ENCODE data around the gene DPPA2.
"Not testable (repeated sequence)": the region's sequence is repeated elsewhere in the genome, so short reads cannot be mapped to it uniquely, and the experiment has no call there.

DPPA2 gene

DNA sequence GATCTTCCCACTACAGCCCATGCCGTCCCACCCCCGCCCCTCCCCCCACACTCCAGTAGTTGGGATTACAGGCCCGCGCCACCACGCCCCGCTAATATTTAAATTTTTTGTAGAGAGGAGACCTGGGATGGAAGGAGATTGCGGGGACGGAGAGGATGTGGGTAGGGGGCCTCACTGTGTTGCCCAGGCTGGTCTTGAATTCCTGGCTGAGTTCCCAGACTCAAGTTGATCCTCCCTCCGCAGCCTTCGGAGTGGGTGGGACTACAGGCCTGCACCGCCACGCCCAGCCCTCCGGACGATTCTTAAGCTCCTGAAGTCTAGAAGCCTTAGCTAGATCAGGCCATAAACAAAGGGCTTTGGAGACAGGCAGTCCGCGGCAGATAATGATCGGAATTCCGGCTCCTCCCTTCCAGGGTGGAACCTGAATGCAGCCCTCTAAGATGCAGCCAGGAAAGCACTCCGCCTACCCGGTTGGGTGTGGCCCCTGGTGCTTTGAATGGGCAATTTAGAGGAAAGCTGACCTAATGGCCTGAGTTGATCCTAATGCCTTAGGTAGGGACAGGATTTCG lies at the start of gene DPPA2:
DPPA2 (minus strand) TSS at position 356 of the 569 bp plus-strand sequence. CDS start 1,975 bp downstream, outside the sequence.
- TF ChIP-seq POLR2A (IDR thresholded peaks at IDR 0.05; ENCODE audit: low read depth, low read length) = no peak
- DNase-seq (ENCODE audit: insufficient read length, low spot score) = no peak
- no peak for FAIRE-seq

- DNase-seq (ENCODE audit: insufficient read length, low spot score) (no peak), FAIRE-seq (no peak)
- TF ChIP-seq POLR2A (IDR thresholded peaks at IDR 0.05; ENCODE audit: low read depth, low read length) = no peak
These were observed 47.8 kb upstream of the DPPA2 start for GRCh38 chr3:109364088-109364487.

- DNase-seq (ENCODE audit: insufficient read length, low spot score) (no peak), FAIRE-seq (no peak)
- TF ChIP-seq POLR2A (IDR thresholded peaks at IDR 0.05; ENCODE audit: low read depth, low read length) = no peak
These were observed 47.3 kb upstream of the DPPA2 start for GRCh38 chr3:109363634-109364033.

DNA sequence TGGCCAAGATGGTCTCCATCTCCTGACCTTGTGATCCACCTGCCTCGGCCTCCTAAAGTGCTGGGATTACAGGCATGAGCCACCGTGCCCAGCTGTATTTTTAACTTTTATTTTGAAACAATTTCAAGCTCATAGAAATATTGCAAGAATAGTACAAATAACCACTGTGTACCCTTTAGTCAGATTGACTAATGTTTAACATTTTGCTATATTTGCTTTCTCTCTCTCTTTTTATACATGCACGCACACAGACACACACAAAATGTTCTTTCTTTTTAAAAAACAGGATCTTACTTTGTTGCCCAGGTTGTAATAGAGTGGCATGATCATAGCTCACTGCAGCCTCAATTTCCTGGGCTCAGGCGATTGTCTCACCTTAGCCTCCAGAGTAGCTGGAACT lies 46.5 kb upstream of the DPPA2 start:
- no peak for DNase-seq (ENCODE audit: insufficient read length, low spot score)
- FAIRE-seq = no peak
- no peak for TF ChIP-seq POLR2A (IDR thresholded peaks at IDR 0.05; ENCODE audit: low read depth, low read length)

DNA sequence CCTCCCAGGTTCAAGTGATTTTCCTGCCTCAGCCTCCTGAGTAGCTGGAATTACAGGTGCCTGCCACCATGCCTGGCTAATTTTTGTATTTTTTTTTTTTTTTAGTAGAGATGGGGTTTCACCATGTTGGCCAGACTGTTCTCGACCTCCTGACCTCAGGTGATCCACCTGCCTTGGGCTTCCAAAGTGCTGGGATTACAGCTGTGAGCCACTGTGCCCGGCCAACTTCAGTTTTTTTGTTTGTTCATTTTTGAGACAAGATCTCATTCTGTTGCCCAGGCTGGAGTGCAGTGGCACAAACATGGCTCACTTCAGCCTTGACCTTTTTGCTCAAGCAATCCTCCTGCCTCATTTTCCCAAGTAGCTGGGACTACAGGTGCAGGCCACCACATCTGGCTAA lies 42.5 kb upstream of the DPPA2 start:
- not testable (repeated sequence) for FAIRE-seq

DNA sequence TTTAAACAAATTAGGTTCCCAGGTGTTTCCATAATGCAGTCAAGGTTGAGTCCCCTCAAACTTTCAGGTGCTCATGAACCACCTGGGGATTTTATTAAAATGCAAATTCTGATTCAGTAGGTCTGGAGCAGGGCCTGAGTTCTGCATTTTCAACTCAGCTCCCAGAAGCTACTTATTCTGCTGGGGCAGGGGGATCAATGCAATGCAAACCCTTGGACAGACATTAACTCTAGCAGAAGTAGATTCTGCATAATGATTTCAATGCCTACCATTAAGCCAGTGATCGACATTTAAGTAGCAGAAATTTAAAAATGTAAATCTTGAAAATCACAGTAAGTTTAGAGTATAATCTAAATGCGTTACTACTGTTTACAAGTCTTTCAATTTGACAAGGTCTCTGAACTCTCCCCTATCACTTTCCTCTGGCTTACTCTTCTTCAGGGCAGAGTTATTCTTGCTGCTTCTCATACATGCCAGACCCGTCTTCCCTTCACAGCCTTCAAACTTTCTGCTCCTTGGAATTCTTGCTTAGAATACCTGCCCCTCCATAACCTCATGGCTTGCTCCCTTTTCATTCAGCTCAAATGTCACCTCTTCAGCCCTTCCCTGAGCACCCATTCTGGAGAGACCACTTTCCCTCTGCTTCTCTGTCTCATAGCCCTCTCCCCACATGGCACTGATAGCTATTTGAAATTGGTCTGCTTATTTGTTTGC lies 40.3 kb upstream of the DPPA2 start:
- DNase-seq (ENCODE audit: insufficient read length, low spot score) (no peak), FAIRE-seq (no peak)

More for the DNA sequence above, 42.5 kb upstream of the DPPA2 start:
- not testable (repeated sequence) for DNase-seq (ENCODE audit: insufficient read length, low spot score)

GRCh38 chr3:109355625-109356441 lies 39.5 kb upstream of the DPPA2 start:
- DNase-seq (ENCODE audit: insufficient read length, low spot score) = no peak

More for the DNA sequence above, 40.3 kb upstream of the DPPA2 start:
- no peak for TF ChIP-seq POLR2A (IDR thresholded peaks at IDR 0.05; ENCODE audit: low read depth, low read length)

GRCh38 chr3:109353057-109353456 lies 36.7 kb upstream of the DPPA2 start:
- TF ChIP-seq POLR2A (IDR thresholded peaks at IDR 0.05; ENCODE audit: low read depth, low read length) = no peak
- FAIRE-seq (no peak), DNase-seq (ENCODE audit: insufficient read length, low spot score) (no peak)

More at GRCh38 chr3:109355625-109356441, 39.5 kb upstream of the DPPA2 start:
- FAIRE-seq = no peak
- TF ChIP-seq POLR2A (IDR thresholded peaks at IDR 0.05; ENCODE audit: low read depth, low read length) = no peak

- no peak for TF ChIP-seq POLR2A (IDR thresholded peaks at IDR 0.05; ENCODE audit: low read depth, low read length)
- FAIRE-seq = no peak
These were observed 34.9 kb upstream of the DPPA2 start for GRCh38 chr3:109351231-109351630.

GRCh38 chr3:109346770-109347295 lies 30.5 kb upstream of the DPPA2 start:
- TF ChIP-seq POLR2A (IDR thresholded peaks at IDR 0.05; ENCODE audit: low read depth, low read length) = no peak
- FAIRE-seq = no peak
- no peak for DNase-seq (ENCODE audit: insufficient read length, low spot score)

More at GRCh38 chr3:109351231-109351630, 34.9 kb upstream of the DPPA2 start:
- DNase-seq (ENCODE audit: insufficient read length, low spot score) = no peak

- FAIRE-seq = no peak
- DNase-seq (ENCODE audit: insufficient read length, low spot score) = no peak
- no peak for TF ChIP-seq POLR2A (IDR thresholded peaks at IDR 0.05; ENCODE audit: low read depth, low read length)
These were observed 29.8 kb upstream of the DPPA2 start for GRCh38 chr3:109346099-109346498.

- FAIRE-seq = no peak
- no peak for DNase-seq (ENCODE audit: insufficient read length, low spot score)
- no peak for TF ChIP-seq POLR2A (IDR thresholded peaks at IDR 0.05; ENCODE audit: low read depth, low read length)
These were observed 23.7 kb upstream of the DPPA2 start for GRCh38 chr3:109339714-109340648.

GRCh38 chr3:109339197-109339596 lies 22.9 kb upstream of the DPPA2 start:
- no peak for FAIRE-seq
- no peak for TF ChIP-seq POLR2A (IDR thresholded peaks at IDR 0.05; ENCODE audit: low read depth, low read length)
- no peak for DNase-seq (ENCODE audit: insufficient read length, low spot score)
